ENCODE data around the gene TNS3.

Gene TNS3

DNA sequence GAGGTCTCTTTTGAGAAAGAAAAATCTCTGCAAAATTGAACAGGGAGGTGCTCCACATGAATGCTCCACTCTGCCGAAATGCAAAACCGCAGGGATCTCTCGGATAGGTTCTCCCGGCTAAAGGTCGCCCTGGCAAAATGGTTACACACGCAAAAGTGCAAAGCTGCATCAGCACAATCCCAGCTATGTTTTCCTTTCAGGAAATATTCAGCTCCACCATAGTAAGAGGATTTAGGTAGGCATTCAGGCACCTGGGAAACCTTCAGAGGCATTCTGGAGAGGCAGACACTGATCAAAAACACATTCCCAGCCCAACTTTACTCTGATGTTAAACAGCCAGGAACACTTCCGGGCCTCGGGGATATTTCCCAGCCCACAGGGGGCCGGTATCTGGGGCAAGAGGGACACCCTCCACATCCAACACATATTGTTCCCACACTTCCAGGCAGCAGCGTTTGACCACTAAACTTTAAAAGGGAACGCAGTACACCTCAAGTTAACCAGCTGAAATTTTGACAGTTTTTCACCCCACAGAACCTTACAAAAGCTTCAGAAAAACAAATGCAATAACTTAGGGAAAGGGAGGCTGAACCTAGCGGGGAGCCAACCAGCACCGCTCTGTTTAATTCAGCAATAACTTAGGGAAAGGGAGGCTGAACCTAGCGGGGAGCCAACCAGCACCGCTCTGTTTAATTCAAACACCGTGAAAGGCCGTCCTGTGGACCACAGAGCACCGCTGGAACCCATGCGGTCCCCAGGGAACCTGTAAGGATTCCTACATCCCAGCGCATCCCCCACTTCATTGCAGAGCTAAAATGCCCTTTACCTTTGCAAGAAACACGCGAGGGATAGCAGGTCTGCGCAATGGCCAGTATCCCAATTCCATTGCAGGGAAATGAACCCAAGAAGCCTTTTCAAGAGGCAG lies 45.9 kb downstream of the TNS3 start:
- H3K9me3 ChIP-seq (ENCODE audit: control insufficient read depth, insufficient read depth, low read length): no peaks in the 10 kb centered on the region; the same call in 1 of the 2 replicates
- no peaks in the 10 kb centered on the region for H3F3A ChIP-seq (ENCODE audit: control insufficient read depth, insufficient read depth)
- no peaks in the 10 kb centered on the region for H3K4me1 ChIP-seq (ENCODE audit: control insufficient read depth, low read length)
- H3K36me3 ChIP-seq (ENCODE audit: control insufficient read depth, low read length): no peaks in the 10 kb centered on the region
- no peak overlapping the region for H3K4me2 ChIP-seq (ENCODE audit: low read length)
- no peaks in the 10 kb centered on the region for H3K9me2 ChIP-seq (replicated peaks; ENCODE audit: control insufficient read depth, low read length)
- H3K27ac ChIP-seq (ENCODE audit: low read depth, low read length): no peak overlapping the region
- TF ChIP-seq, protein P1, sequence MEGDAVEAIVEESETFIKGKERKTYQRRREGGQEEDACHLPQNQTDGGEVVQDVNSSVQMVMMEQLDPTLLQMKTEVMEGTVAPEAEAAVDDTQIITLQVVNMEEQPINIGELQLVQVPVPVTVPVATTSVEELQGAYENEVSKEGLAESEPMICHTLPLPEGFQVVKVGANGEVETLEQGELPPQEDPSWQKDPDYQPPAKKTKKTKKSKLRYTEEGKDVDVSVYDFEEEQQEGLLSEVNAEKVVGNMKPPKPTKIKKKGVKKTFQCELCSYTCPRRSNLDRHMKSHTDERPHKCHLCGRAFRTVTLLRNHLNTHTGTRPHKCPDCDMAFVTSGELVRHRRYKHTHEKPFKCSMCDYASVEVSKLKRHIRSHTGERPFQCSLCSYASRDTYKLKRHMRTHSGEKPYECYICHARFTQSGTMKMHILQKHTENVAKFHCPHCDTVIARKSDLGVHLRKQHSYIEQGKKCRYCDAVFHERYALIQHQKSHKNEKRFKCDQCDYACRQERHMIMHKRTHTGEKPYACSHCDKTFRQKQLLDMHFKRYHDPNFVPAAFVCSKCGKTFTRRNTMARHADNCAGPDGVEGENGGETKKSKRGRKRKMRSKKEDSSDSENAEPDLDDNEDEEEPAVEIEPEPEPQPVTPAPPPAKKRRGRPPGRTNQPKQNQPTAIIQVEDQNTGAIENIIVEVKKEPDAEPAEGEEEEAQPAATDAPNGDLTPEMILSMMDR (IDR thresholded peaks at IDR 0.05; ENCODE audit: low read depth, low read length, poor library complexity, severe bottlenecking): no peak
- no peak for TF ChIP-seq EZH2phosphoT487 (IDR thresholded peaks at IDR 0.05; ENCODE audit: borderline replicate concordance, low read length)
- H3K4me3 ChIP-seq (ENCODE audit: low read length): no peak overlapping the region
- H3K27me3 ChIP-seq (ENCODE audit: control insufficient read depth, low read length): no peaks in the 10 kb centered on the region
- no peaks in the 10 kb centered on the region for H4K20me1 ChIP-seq (ENCODE audit: control insufficient read depth, insufficient read depth, low read depth, low read length)
- no peaks in the 10 kb centered on the region for H3K79me2 ChIP-seq (ENCODE audit: control insufficient read depth, low read length)

DNA sequence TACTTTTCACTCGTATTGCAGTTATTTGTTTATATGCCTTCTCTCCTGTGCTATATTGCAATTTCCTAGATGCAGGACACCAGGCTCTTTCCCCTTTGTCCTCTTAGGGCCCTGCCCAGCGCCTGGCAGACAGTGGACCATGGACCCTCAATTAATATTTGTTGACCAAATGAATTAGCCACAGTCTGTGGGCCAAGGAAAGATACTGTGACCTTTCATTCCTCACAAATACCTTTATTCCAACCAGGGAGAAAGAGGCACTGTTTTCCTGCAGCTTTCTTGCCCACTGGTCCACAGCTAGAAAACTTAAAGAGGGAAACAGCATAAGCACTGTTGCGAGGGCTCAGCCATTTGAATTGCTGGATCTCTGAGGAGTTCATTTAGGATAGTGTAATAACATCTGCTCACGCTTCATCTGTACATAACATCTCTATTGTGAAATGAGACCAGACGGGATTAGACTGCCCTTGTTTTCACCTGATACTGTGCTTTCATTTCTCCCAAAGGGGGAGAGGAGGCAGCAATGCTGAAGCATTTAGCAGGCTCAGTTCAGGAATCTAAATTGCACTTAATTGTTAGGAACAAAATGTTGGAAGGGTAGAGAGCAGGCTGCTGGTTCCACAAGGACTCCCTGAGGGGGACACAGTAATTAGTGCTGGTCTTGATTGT lies 46.7 kb downstream of the TNS3 start:
- Histone ChIP-seq H3K27me3 (ENCODE audit: control insufficient read depth, low read length) (no peaks in the 10 kb centered on the region), H3K4me3 (ENCODE audit: low read length) (no peak overlapping the region), H3F3A (ENCODE audit: control insufficient read depth, insufficient read depth) (no peaks in the 10 kb centered on the region), H4K20me1 (ENCODE audit: control insufficient read depth, insufficient read depth, low read depth, low read length) (no peaks in the 10 kb centered on the region), H3K4me2 (ENCODE audit: low read length) (no peak overlapping the region), H3K79me2 (ENCODE audit: control insufficient read depth, low read length) (no peaks in the 10 kb centered on the region), H3K4me1 (ENCODE audit: control insufficient read depth, low read length) (no peaks in the 10 kb centered on the region), H3K9me2 (replicated peaks; ENCODE audit: control insufficient read depth, low read length) (no peaks in the 10 kb centered on the region), H3K9me3 (ENCODE audit: control insufficient read depth, insufficient read depth, low read length) (no peaks in the 10 kb centered on the region; the same call in 1 of the 2 replicates), H3K36me3 (ENCODE audit: control insufficient read depth, low read length) (no peaks in the 10 kb centered on the region), H3K27ac (ENCODE audit: low read depth, low read length) (no peak overlapping the region)
- TF ChIP-seq EZH2phosphoT487 (IDR thresholded peaks at IDR 0.05; ENCODE audit: borderline replicate concordance, low read length): no peak
- TF ChIP-seq, protein P1 (IDR thresholded peaks at IDR 0.05; ENCODE audit: low read depth, low read length, poor library complexity, severe bottlenecking): no peak

DNA sequence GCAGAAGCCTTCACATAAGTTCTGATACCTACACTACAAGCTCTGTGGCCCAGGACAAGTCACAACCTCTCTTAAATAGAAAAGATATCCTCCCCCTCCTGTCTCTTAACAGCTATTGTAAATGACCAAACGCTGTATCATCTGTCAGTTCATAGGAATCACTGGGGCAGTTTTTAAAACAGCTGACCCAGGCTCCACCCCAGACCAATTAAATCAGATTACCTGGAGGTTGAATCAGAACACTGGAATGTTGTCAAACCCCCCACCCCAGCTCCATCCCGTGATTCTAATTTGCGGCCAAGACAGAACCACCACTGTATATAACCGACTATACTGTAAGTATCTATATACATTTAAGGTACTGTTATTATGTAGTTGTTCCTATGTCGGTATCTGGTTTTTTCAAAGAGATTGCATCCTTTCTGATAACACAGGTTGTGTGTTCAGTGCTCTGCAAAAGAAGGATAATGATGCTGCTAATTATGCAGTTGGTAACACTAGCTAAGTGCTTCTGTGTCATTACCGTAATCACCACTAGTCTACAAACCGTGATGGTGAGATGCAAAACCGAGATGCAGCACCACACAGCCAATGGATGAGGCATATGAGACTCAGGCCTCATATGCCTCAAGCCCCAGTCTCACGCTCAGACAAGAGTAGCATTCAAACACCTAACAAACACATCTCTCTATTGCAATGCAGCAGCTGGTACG lies 47.4 kb downstream of the TNS3 start:
- Histone ChIP-seq H3K9me3 (ENCODE audit: control insufficient read depth, insufficient read depth, low read length) (no peaks in the 10 kb centered on the region; the same call in 1 of the 2 replicates), H3K79me2 (ENCODE audit: control insufficient read depth, low read length) (no peaks in the 10 kb centered on the region), H3K4me2 (ENCODE audit: low read length) (no peak overlapping the region), H3F3A (ENCODE audit: control insufficient read depth, insufficient read depth) (no peaks in the 10 kb centered on the region), H3K4me1 (ENCODE audit: control insufficient read depth, low read length) (no peaks in the 10 kb centered on the region), H4K20me1 (ENCODE audit: control insufficient read depth, insufficient read depth, low read depth, low read length) (no peaks in the 10 kb centered on the region), H3K9me2 (replicated peaks; ENCODE audit: control insufficient read depth, low read length) (no peaks in the 10 kb centered on the region), H3K36me3 (ENCODE audit: control insufficient read depth, low read length) (no peaks in the 10 kb centered on the region), H3K4me3 (ENCODE audit: low read length) (no peak overlapping the region), H3K27me3 (ENCODE audit: control insufficient read depth, low read length) (no peaks in the 10 kb centered on the region), H3K27ac (ENCODE audit: low read depth, low read length) (no peak overlapping the region)
- no peak for TF ChIP-seq EZH2phosphoT487 (IDR thresholded peaks at IDR 0.05; ENCODE audit: borderline replicate concordance, low read length)
- TF ChIP-seq, protein P1 (IDR thresholded peaks at IDR 0.05; ENCODE audit: low read depth, low read length, poor library complexity, severe bottlenecking): peak; percentile 36

Data from DOHH2 (cell line).